ENCODE data around the gene RBM26.

GRCh38 chr13:79283742-79284141, 122.3 kb downstream of the RBM26 start:
- no peak for TF ChIP-seq CTCF (IDR thresholded peaks at IDR 0.05)
- TF ChIP-seq EP300 (IDR thresholded peaks at IDR 0.05; ENCODE audit: low read depth): no peak
- no peak for TF ChIP-seq POLR2A (IDR thresholded peaks at IDR 0.05)
- TF ChIP-seq POLR2AphosphoS5 (IDR thresholded peaks at IDR 0.05): no peak
